HepG2 (cell line): ENCODE measurements around the gene MGAT5. TPM values are rescaled to one million over a fixed set of nuclear protein-coding genes. Genes with fewer than 3 reads are reported as not detected.

Experiments
- ATRX ChIP-seq: sonication (generic); formaldehyde crosslinking; IDR thresholded peaks from 2 replicates; pipeline ENCODE4 v1.4.0; 2020; ENCODE audit warnings: missing genetic modification reagents, borderline replicate concordance
- BRD4 ChIP-seq: sonication (generic); formaldehyde crosslinking; IDR thresholded peaks from 2 replicates; pipeline ENCODE4 v1.4.0; 2020; ENCODE audit warnings: missing genetic modification reagents
- DBP ChIP-seq: sonication (generic); formaldehyde crosslinking; IDR thresholded peaks from 2 replicates; pipeline ENCODE4 v1.4.0; 2020; ENCODE audit warnings: missing genetic modification reagents; ENCODE audit errors: not compliant biosample characterization
- GTF3A ChIP-seq: sonication (generic); formaldehyde crosslinking; conservative IDR thresholded peaks from 2 replicates; pipeline ENCODE4 v1.4.0; 2020; ENCODE audit warnings: mild to moderate bottlenecking, missing genetic modification reagents
- HOXA9 ChIP-seq: sonication (generic); formaldehyde crosslinking; IDR thresholded peaks from 2 replicates; pipeline ENCODE4 v1.8.1; 2022; ENCODE audit warnings: missing genetic modification reagents, mild to moderate bottlenecking, moderate library complexity, borderline replicate concordance
- KDM6A ChIP-seq: IDR thresholded peaks from 2 replicates; pipeline ENCODE4 v1.6.1; 2016; ENCODE audit warnings: low read depth
- NFRKB ChIP-seq: fragments of 450-650 bp; IDR thresholded peaks from 2 replicates; pipeline ENCODE4 v1.6.1; 2017
- RFX5 ChIP-seq: IDR thresholded peaks from 2 replicates; pipeline ENCODE4 v1.6.1; 2011; ENCODE audit warnings: low read depth, low read length, improper control_type of control experiment
- YEATS4 ChIP-seq: sonication (generic); formaldehyde crosslinking; IDR thresholded peaks from 2 replicates; pipeline ENCODE4 v1.4.0; 2020; ENCODE audit warnings: missing genetic modification reagents, borderline replicate concordance
- ZBTB42 ChIP-seq: sonication (generic); formaldehyde crosslinking; IDR thresholded peaks from 2 replicates; pipeline ENCODE4 v1.5.0; 2020; ENCODE audit warnings: mild to moderate bottlenecking, missing genetic modification reagents
- ZFP82 ChIP-seq: sonication (generic); formaldehyde crosslinking; IDR thresholded peaks from 2 replicates; pipeline ENCODE4 v1.5.1; 2020; ENCODE audit warnings: mild to moderate bottlenecking, missing genetic modification reagents, borderline replicate concordance
- ZNF18 ChIP-seq: sonication (generic); formaldehyde crosslinking; IDR thresholded peaks from 2 replicates; pipeline ENCODE4 v1.8.0; 2022; ENCODE audit warnings: mild to moderate bottlenecking, missing genetic modification reagents; ENCODE audit not compliant: insufficient replicate concordance
- ZNF205 ChIP-seq: IDR thresholded peaks from 2 replicates; pipeline ENCODE4 v1.6.1; 2018; ENCODE audit warnings: missing biosample characterization, missing genetic modification reagents
- ZNF30 ChIP-seq: sonication (generic); formaldehyde crosslinking; IDR thresholded peaks from 2 replicates; pipeline ENCODE4 v1.5.0; 2020; ENCODE audit warnings: mild to moderate bottlenecking, missing genetic modification reagents
- ZNF441 ChIP-seq: sonication (generic); formaldehyde crosslinking; IDR thresholded peaks from 2 replicates; pipeline ENCODE4 v1.7.0; 2021; ENCODE audit warnings: missing genetic modification reagents, borderline replicate concordance
- ZNF512 ChIP-seq: sonication (generic); formaldehyde crosslinking; IDR thresholded peaks from 2 replicates; pipeline ENCODE4 v1.4.0; 2020; ENCODE audit warnings: mild to moderate bottlenecking, missing genetic modification reagents
- ZNF788 ChIP-seq: sonication (generic); formaldehyde crosslinking; IDR thresholded peaks from 2 replicates; pipeline ENCODE4 v1.5.0; 2020; ENCODE audit warnings: mild to moderate bottlenecking, missing genetic modification reagents, borderline replicate concordance
- ZNF841 ChIP-seq: sonication (generic); formaldehyde crosslinking; IDR thresholded peaks from 2 replicates; pipeline ENCODE4 v1.8.1; 2023; ENCODE audit warnings: missing genetic modification reagents, borderline replicate concordance
- ZSCAN9 ChIP-seq: IDR thresholded peaks from 2 replicates; pipeline ENCODE4 v1.6.1; 2016; ENCODE audit warnings: borderline replicate concordance
- polyA plus RNA-seq, 8 experiments: library from polyadenylated mRNA; depleted of rRNA in 3 of 8; stranded (reverse) in 7 of 8; unstranded in 1 of 8; fragments of >200 nt; fragmentation: Illumina TruSeq in 4 of 8; extraction: Trizol in 4 of 8; gene quantifications; 2 replicates each; pipeline versions ENCODE4 v1.2.1 to v1.2.3, GENCODE V29; 2011 to 2016; ENCODE audit warnings: low read depth in 4 of 8, missing spikeins in 1 of 8, mixed read lengths in 1 of 8; ENCODE audit not compliant: insufficient read depth in 1 of 8
- total RNA-seq, 5 experiments: library from RNA; depleted of rRNA; stranded (reverse); fragments of >200 nt; fragmentation: Illumina TruSeq; extraction: Trizol; gene quantifications; 2 replicates each; pipeline ENCODE4 v1.2.3, GENCODE V29; 2016; ENCODE audit warnings: low read depth in 1 of 5
- TF ChIP-seq, protein P1 (sequence below): sonication (generic); formaldehyde crosslinking; IDR thresholded peaks from 2 replicates; pipeline ENCODE4 v1.5.0; 2020; ENCODE audit warnings: mild to moderate bottlenecking, missing genetic modification reagents
- TF ChIP-seq, protein P2 (sequence below): IDR thresholded peaks from 2 replicates; pipeline ENCODE4 v1.6.1; 2016; ENCODE audit warnings: control low read depth
- TF ChIP-seq, protein P3 (sequence below): sonication (generic); formaldehyde crosslinking; IDR thresholded peaks from 2 replicates; pipeline ENCODE4 v1.4.0; 2020; ENCODE audit warnings: missing genetic modification reagents, borderline replicate concordance

Gene MGAT5
- total and polyA plus RNA-seq, 2 of the 13 experiments (the other 11 are each of a cell fraction or from before 2014, with no cell fraction given), result 33.1 to 60.2 TPM

GRCh38 chr2:134412639-134412999, 158.7 kb downstream of the MGAT5 start (continued):
- 0 out of 2 replicates have a peak, but pooled peaks have one; percentile 5 for TF ChIP-seq HOXA9 (CRISPR knock-in tag)
- no peak for TF ChIP-seq NFRKB
- no peak for TF ChIP-seq GTF3A (CRISPR knock-in tag)
- TF ChIP-seq, protein P1, sequence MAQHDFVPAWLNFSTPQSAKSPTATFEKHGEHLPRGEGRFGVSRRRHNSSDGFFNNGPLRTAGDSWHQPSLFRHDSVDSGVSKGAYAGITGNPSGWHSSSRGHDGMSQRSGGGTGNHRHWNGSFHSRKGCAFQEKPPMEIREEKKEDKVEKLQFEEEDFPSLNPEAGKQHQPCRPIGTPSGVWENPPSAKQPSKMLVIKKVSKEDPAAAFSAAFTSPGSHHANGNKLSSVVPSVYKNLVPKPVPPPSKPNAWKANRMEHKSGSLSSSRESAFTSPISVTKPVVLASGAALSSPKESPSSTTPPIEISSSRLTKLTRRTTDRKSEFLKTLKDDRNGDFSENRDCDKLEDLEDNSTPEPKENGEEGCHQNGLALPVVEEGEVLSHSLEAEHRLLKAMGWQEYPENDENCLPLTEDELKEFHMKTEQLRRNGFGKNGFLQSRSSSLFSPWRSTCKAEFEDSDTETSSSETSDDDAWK, result no peak
- 0 out of 2 replicates have a peak, but pooled peaks have one; percentile 0 for TF ChIP-seq KDM6A (CRISPR knock-in tag)
- TF ChIP-seq ZBTB42 (CRISPR knock-in tag), result no peak
- TF ChIP-seq YEATS4 (CRISPR knock-in tag), result no peak; the same call in 1 of the 2 replicates
- TF ChIP-seq, protein P2, sequence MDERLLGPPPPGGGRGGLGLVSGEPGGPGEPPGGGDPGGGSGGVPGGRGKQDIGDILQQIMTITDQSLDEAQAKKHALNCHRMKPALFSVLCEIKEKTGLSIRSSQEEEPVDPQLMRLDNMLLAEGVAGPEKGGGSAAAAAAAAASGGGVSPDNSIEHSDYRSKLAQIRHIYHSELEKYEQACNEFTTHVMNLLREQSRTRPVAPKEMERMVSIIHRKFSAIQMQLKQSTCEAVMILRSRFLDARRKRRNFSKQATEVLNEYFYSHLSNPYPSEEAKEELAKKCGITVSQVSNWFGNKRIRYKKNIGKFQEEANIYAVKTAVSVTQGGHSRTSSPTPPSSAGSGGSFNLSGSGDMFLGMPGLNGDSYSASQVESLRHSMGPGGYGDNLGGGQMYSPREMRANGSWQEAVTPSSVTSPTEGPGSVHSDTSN (CRISPR knock-in tag), result no peak
- TF ChIP-seq ZNF841 (CRISPR knock-in tag), result no peak
- no peak for TF ChIP-seq ATRX
- TF ChIP-seq ZSCAN9 (CRISPR knock-in tag), result no peak
- TF ChIP-seq DBP (CRISPR knock-in tag), result no peak
- no peak for TF ChIP-seq ZNF441 (CRISPR knock-in tag)
- TF ChIP-seq, protein P3, sequence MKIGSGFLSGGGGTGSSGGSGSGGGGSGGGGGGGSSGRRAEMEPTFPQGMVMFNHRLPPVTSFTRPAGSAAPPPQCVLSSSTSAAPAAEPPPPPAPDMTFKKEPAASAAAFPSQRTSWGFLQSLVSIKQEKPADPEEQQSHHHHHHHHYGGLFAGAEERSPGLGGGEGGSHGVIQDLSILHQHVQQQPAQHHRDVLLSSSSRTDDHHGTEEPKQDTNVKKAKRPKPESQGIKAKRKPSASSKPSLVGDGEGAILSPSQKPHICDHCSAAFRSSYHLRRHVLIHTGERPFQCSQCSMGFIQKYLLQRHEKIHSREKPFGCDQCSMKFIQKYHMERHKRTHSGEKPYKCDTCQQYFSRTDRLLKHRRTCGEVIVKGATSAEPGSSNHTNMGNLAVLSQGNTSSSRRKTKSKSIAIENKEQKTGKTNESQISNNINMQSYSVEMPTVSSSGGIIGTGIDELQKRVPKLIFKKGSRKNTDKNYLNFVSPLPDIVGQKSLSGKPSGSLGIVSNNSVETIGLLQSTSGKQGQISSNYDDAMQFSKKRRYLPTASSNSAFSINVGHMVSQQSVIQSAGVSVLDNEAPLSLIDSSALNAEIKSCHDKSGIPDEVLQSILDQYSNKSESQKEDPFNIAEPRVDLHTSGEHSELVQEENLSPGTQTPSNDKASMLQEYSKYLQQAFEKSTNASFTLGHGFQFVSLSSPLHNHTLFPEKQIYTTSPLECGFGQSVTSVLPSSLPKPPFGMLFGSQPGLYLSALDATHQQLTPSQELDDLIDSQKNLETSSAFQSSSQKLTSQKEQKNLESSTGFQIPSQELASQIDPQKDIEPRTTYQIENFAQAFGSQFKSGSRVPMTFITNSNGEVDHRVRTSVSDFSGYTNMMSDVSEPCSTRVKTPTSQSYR (CRISPR knock-in tag), result peak; percentile 86
- TF ChIP-seq ZNF30, result no peak
- no peak for TF ChIP-seq ZNF512 (CRISPR knock-in tag)
- no peak for TF ChIP-seq RFX5
- no peak for TF ChIP-seq ZNF18
- no peak for TF ChIP-seq ZNF788
- 0 out of 2 replicates have a peak, but pooled peaks have one; percentile 10 for TF ChIP-seq ZFP82 (CRISPR knock-in tag)
- TF ChIP-seq BRD4, result 0 out of 2 replicates have a peak, but pooled peaks have one; percentile 59
- no peak for TF ChIP-seq ZNF205
